Endothelial cell of umbilical vein (primary cell): Measurements from ENCODE around the gene SPEM2. TPM values are rescaled to one million over a fixed set of nuclear protein-coding genes. Genes with fewer than 3 reads are reported as not detected.
A peak's percentile ranks its signal among the peaks of the same experiment; 100 is the strongest.

Source experiments
- BruUV-seq: library from RNA; stranded (reverse); fragments of 400-500 nt; replicated peaks from 2 replicates; lab custom pipeline; 2021; lab: Mats Ljungman, UMichigan
- CTCF ChIA-PET: fragments of 300-600, 350-600 bp; sonication (Branson Sonifier 250); formaldehyde crosslinking; loops from one replicate; lab custom pipeline; 2021; ENCODE audit warnings: antibody characterized with exemption, inconsistent platforms; lab: Charles Lee
- POLR2A ChIA-PET: fragments of 300-600, 350-600 bp; sonication (Branson Sonifier 250); formaldehyde crosslinking; loops from one replicate; lab custom pipeline; 2021; ENCODE audit warnings: antibody characterized with exemption, inconsistent platforms; lab: Charles Lee
- DNase-seq: peaks from one replicate; pipeline ENCODE4 v3.0.0-alpha.2; 2011; ENCODE audit warnings: low read depth, low spot score
- FAIRE-seq: peaks from 2 replicates; lab custom pipeline; 2011; peaks lifted over from hg19 to GRCh38; lab: Jason Lieb, UNC
- H2AFZ ChIP-seq: 2 replicates; pipeline ENCODE4 v1.6.0; 2012; ENCODE audit warnings: low read depth, low read length, control low read depth, inconsistent platforms
- H3K27ac ChIP-seq: 2 replicates; pipeline ENCODE4 v1.5.1; 2011; ENCODE audit warnings: low read depth, mild to moderate bottlenecking, control low read depth, low read length, moderate library complexity; ENCODE audit not compliant: insufficient read depth
- H3K27me3 ChIP-seq, 2 experiments: 2 replicates each; pipeline versions ENCODE4 v1.6.0 to v1.6.1; 2011; ENCODE audit warnings: low read length in 2 of 2, mixed read lengths in 1 of 2; ENCODE audit not compliant: control insufficient read depth in 2 of 2, insufficient read depth in 2 of 2
- H3K36me3 ChIP-seq, 2 experiments: 2 replicates in 1 of 2; 3 replicates in 1 of 2; pipeline ENCODE4 v1.5.1; 2011; ENCODE audit warnings: low read length in 2 of 2, mild to moderate bottlenecking in 1 of 2, moderate library complexity in 1 of 2; ENCODE audit not compliant: control insufficient read depth in 2 of 2, insufficient read depth in 2 of 2; ENCODE audit errors: extremely low read depth in 1 of 2
- H3K4me1 ChIP-seq: 3 replicates; pipeline ENCODE4 v1.5.1; 2011; ENCODE audit warnings: mild to moderate bottlenecking, low read length; ENCODE audit not compliant: control insufficient read depth, insufficient read depth; ENCODE audit errors: extremely low read depth
- H3K4me2 ChIP-seq: 2 replicates; pipeline ENCODE4 v1.6.1; 2011; ENCODE audit warnings: low read length, control low read depth, mixed read lengths; ENCODE audit not compliant: insufficient read depth
- H3K4me3 ChIP-seq, 3 experiments: fragments of 200-600 bp in 1 of 3; sonication (generic), shearing (Covaris generic) in 1 of 3; replicated peaks in 1 of 3; 2 replicates each; pipeline ENCODE4 v1.5.1; 2011 to 2016; ENCODE audit warnings: control low read depth in 3 of 3, low read length in 3 of 3, mild to moderate bottlenecking in 2 of 3, inconsistent platforms in 1 of 3, low read depth in 1 of 3, moderate library complexity in 1 of 3; ENCODE audit not compliant: insufficient read depth in 1 of 3
- H3K79me2 ChIP-seq: 2 replicates; pipeline ENCODE4 v1.6.0; 2012; ENCODE audit warnings: low read length, inconsistent platforms; ENCODE audit not compliant: control insufficient read depth, insufficient read depth
- H3K9ac ChIP-seq: replicated peaks from 2 replicates; pipeline ENCODE3; 2011; ENCODE audit warnings: low read length, control low read depth; ENCODE audit not compliant: insufficient read depth; ENCODE audit errors: extremely low read depth
- H3K9me1 ChIP-seq: replicated peaks from 3 replicates; pipeline ENCODE4 v1.6.0; 2011; ENCODE audit warnings: mild to moderate bottlenecking, low read length; ENCODE audit not compliant: control insufficient read depth, insufficient read depth; ENCODE audit errors: extremely low read depth
- H3K9me3 ChIP-seq: replicated peaks from 2 replicates; pipeline ENCODE4 v1.5.1; 2012; ENCODE audit warnings: low read length, inconsistent platforms; ENCODE audit not compliant: control insufficient read depth, insufficient read depth
- H4K20me1 ChIP-seq: replicated peaks from 2 replicates; pipeline ENCODE3; 2011; ENCODE audit warnings: mild to moderate bottlenecking, low read length; ENCODE audit not compliant: control insufficient read depth, insufficient read depth; ENCODE audit errors: extremely low read depth
- EZH2 ChIP-seq: IDR thresholded peaks from 2 replicates; pipeline ENCODE4 v1.6.1; 2012; ENCODE audit warnings: borderline replicate concordance, low read depth, mild to moderate bottlenecking, moderate library complexity, low read length, inconsistent platforms; ENCODE audit not compliant: severe bottlenecking
- FOS ChIP-seq: IDR thresholded peaks from 2 replicates; pipeline ENCODE4 v1.6.1; 2011; ENCODE audit warnings: mild to moderate bottlenecking, low read length, moderate library complexity, borderline replicate concordance; ENCODE audit not compliant: insufficient read depth
- GATA2 ChIP-seq: IDR thresholded peaks from 2 replicates; pipeline ENCODE4 v1.7.0; 2011; ENCODE audit warnings: low read depth, mild to moderate bottlenecking, moderate library complexity, mixed read lengths, low read length; ENCODE audit not compliant: insufficient read length, insufficient read depth
- JUN ChIP-seq: IDR thresholded peaks from 2 replicates; pipeline ENCODE4 v1.6.1; 2011; ENCODE audit warnings: borderline replicate concordance, low read depth; ENCODE audit not compliant: insufficient read length, insufficient read depth
- MYC ChIP-seq: IDR thresholded peaks from one replicate; pipeline ENCODE4 v1.6.1; 2011; ENCODE audit warnings: mild to moderate bottlenecking, low read depth, low read length
- POLR2A ChIP-seq: IDR thresholded peaks from 2 replicates; pipeline ENCODE4 v1.6.1; 2012; ENCODE audit warnings: low read depth, mild to moderate bottlenecking, control low read depth, low read length
- POLR2AphosphoS5 ChIP-seq: IDR thresholded peaks from 2 replicates; pipeline ENCODE4 v1.6.1; 2012; ENCODE audit warnings: low read depth, mild to moderate bottlenecking, control low read depth, low read length, moderate library complexity; ENCODE audit not compliant: insufficient read depth
- dilution Hi-C: fragments of 300-500 bp; cut with MboI; formaldehyde crosslinking; loops from one replicate; pipeline ENCODE4 v1.15.0; 2019; ENCODE audit warnings: low sequenced_read_pairs; ENCODE audit not compliant: extremely low pct_ligation_motif_present
- intact Hi-C: fragments of 100-400 bp; cut with micrococcal nuclease; formaldehyde crosslinking; loops from one replicate; pipeline ENCODE4 v1.10.0; 2022
- polyA plus RNA-seq, 4 experiments: library from polyadenylated mRNA; depleted of rRNA in 3 of 4; stranded (reverse) in 3 of 4; unstranded in 1 of 4; fragments of >200 nt; gene quantifications; 2 replicates each; pipeline versions ENCODE4 v1.2.1 to v1.2.3, GENCODE V29; 2011 to 2012; ENCODE audit warnings: missing spikeins in 1 of 4
- total RNA-seq: library from RNA; stranded (reverse); gene quantifications from 2 replicates; pipeline ENCODE4 v1.2.3, GENCODE V29; 2021
- TF ChIP-seq, protein P1 (sequence below), 2 donors: IDR thresholded peaks; 1 replicate in 1 of 2; 2 replicates in 1 of 2; pipeline ENCODE4 v1.5.1; 2011; ENCODE audit warnings: low read length in 2 of 2, mild to moderate bottlenecking in 2 of 2, moderate library complexity in 2 of 2, control low read depth in 1 of 2, inconsistent platforms in 1 of 2, low read depth in 1 of 2; ENCODE audit not compliant: insufficient read depth in 1 of 2; ENCODE audit errors: extremely low read depth in 1 of 2
- TF ChIP-seq, protein P2 (sequence below): IDR thresholded peaks from 2 replicates; pipeline ENCODE4 v1.6.1; 2011; ENCODE audit not compliant: insufficient read depth, insufficient read length

Gene SPEM2
- total and polyA plus RNA-seq, 2 donors (not counting 3 experiments of a cell fraction or from before 2014, with no cell fraction given), result not detected

DNA sequence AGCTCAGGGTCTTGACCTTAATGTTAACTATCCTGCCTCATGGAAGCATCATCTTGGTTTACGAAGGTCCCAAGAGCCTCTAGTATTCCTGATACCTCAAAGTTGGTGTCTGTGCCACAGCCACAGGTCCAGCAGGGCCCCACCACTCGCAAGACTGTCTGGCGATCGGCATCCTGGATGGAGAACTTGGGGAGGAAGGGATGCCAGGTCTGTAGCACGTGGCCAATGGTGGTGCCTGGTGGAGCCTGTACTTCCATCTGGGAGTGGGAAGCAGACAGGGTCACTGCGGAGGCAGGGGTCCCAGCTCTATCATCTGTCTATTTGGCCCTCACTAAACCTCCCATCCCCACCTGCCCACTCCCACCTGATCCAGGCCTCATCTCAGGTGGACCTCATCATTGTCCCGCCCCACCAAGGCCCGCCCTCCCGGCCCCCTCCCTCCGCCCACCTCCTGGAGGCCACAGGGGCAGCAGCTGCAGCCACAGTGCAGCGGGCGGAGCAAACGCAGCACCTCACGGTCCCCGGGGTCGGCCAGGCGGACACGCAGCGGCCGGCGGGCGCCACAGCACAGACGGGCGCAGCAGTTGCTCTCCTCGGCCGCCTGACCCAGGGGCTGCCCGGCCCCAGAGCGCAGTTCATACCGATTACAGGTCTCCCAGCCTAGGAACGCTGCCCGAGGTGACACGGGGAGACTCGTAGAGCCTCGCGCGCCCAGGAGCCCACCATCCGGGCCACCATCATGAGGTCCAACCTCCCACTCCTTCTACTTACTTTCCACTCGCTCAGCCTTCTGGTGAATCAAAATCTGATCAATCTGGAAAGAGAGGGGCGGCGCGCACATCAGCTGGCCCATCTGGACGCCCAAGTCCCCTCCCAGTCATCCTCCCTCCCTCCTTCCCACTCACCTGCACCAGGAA lies 32.5 kb upstream of the SPEM2 start:
- intact Hi-C loops (loop anchor here (5.0 kb wide), 1 partner anchor 36 kb away; the partner anchor contains the start of gene TMEM95), dilution Hi-C loops (no loop called here)
- no peak overlapping the region for H2AFZ ChIP-seq
- H3K79me2 ChIP-seq, result no peaks in the 10 kb centered on the region
- TF ChIP-seq, protein P1, sequence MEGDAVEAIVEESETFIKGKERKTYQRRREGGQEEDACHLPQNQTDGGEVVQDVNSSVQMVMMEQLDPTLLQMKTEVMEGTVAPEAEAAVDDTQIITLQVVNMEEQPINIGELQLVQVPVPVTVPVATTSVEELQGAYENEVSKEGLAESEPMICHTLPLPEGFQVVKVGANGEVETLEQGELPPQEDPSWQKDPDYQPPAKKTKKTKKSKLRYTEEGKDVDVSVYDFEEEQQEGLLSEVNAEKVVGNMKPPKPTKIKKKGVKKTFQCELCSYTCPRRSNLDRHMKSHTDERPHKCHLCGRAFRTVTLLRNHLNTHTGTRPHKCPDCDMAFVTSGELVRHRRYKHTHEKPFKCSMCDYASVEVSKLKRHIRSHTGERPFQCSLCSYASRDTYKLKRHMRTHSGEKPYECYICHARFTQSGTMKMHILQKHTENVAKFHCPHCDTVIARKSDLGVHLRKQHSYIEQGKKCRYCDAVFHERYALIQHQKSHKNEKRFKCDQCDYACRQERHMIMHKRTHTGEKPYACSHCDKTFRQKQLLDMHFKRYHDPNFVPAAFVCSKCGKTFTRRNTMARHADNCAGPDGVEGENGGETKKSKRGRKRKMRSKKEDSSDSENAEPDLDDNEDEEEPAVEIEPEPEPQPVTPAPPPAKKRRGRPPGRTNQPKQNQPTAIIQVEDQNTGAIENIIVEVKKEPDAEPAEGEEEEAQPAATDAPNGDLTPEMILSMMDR (IDR thresholded peaks at IDR 0.05; ENCODE audit: extremely low read depth in 1 of 2, insufficient read depth in 1 of 2, low read depth in 1 of 2, low read length in 2 of 2), result no peak
- TF ChIP-seq FOS (no peak), POLR2A (no peak), POLR2AphosphoS5 (no peak), MYC (no peak), JUN (no peak), GATA2 (no peak), EZH2 (no peak)
- TF ChIP-seq, protein P2, sequence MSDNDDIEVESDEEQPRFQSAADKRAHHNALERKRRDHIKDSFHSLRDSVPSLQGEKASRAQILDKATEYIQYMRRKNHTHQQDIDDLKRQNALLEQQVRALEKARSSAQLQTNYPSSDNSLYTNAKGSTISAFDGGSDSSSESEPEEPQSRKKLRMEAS, result no peak
- peaks cover 16% of the 10 kb centered on the region for H3K4me1 ChIP-seq
- no peak overlapping the region for H3K9ac ChIP-seq
- no peak for DNase-seq
- H3K9me3 ChIP-seq, result no peaks in the 10 kb centered on the region
- no peaks in the 10 kb centered on the region for H4K20me1 ChIP-seq
- BruUV-seq, result TSS peak; percentile 20
- ChIA-PET POLR2A (interaction anchor here (1.1 kb wide), 1 partner anchor 21 kb away, joined by 3 read pairs; no protein-coding TSS in a partner anchor), CTCF (interaction anchor here (0.8 to 2.0 kb wide), 4 partner anchors 10 to 168 kb away, joined by 3 to 11 read pairs (median 8); partner anchors contain the start of gene TMEM256)
- H3K9me1 ChIP-seq, result no peaks in the 10 kb centered on the region
- H3K4me2 ChIP-seq, result peak overlapping the region; percentile 45
- H3K36me3 ChIP-seq, result peaks cover 0 to 21% of the 10 kb centered on the region in 2 experiments
- peak; percentile 46 for FAIRE-seq
- H3K27me3 ChIP-seq, result no peaks in the 10 kb centered on the region
- H3K4me3 ChIP-seq, result peak overlapping the region in 1 of 3 experiments; percentile 93
- H3K27ac ChIP-seq, result no peak overlapping the region
